PC-9 (cell line): ENCODE data around the gene MRM2. TPM values are rescaled to one million over a fixed set of nuclear protein-coding genes. Genes with fewer than 3 reads are reported as not detected.

ENCODE experiments used
- BruUV-seq: library from RNA; stranded (reverse); fragments of 400-500 nt; replicated peaks from 2 replicates; lab custom pipeline; 2021; lab: Mats Ljungman, UMichigan
- CTCF ChIA-PET: fragments of 300-600 bp; sonication (Branson Sonifier 250); formaldehyde crosslinking; loops from one replicate; lab custom pipeline; 2022; ENCODE audit warnings: antibody characterized with exemption; lab: Charles Lee
- POLR2A ChIA-PET: fragments of 300-600 bp; sonication (Branson Sonifier 250); formaldehyde crosslinking; loops from one replicate; lab custom pipeline; 2022; ENCODE audit warnings: antibody characterized with exemption; ENCODE audit not compliant: unreplicated experiment; lab: Charles Lee
- DNase-seq, 2 experiments: peaks; one replicate each; pipeline versions ENCODE4 v3.0.0 to v3.0.0-alpha.2; 2015 to 2022; ENCODE audit warnings: mixed read lengths in 1 of 2
- H2AFZ ChIP-seq: fragments of 200-600 bp; sonication (generic); 2 replicates; pipeline ENCODE4 v1.8.1; 2017; ENCODE audit warnings: antibody characterized with exemption
- H3F3A ChIP-seq: fragments of 200-600 bp; sonication (generic); 2 replicates; pipeline ENCODE4 v1.8.1; 2017; ENCODE audit warnings: antibody characterized with exemption, mild to moderate bottlenecking, low read depth; ENCODE audit not compliant: insufficient read depth
- H3K27ac ChIP-seq: fragments of 200-600 bp; sonication (generic); 2 replicates; pipeline ENCODE4 v1.6.1; 2016; ENCODE audit warnings: mixed run types
- H3K27me3 ChIP-seq: fragments of 200-600 bp; sonication (generic); 2 replicates; pipeline ENCODE4 v1.6.1; 2016; ENCODE audit warnings: low read depth, mixed run types; ENCODE audit not compliant: insufficient read depth
- H3K36me3 ChIP-seq: fragments of 200-600 bp; sonication (generic); 2 replicates; pipeline ENCODE4 v1.6.1; 2016; ENCODE audit warnings: low read depth, mixed run types
- H3K4me1 ChIP-seq: fragments of 200-600 bp; sonication (generic); replicated peaks from 2 replicates; pipeline ENCODE4 v1.6.1; 2016; ENCODE audit warnings: mixed run types; ENCODE audit not compliant: insufficient read depth
- H3K4me2 ChIP-seq: fragments of 200-600 bp; sonication (generic); 2 replicates; pipeline ENCODE4 v1.6.1; 2017; ENCODE audit warnings: mixed run types
- H3K4me3 ChIP-seq: fragments of 200-600 bp; sonication (generic); 2 replicates; pipeline ENCODE4 v1.6.1; 2016; ENCODE audit warnings: mixed run types
- H3K79me2 ChIP-seq: fragments of 200-600 bp; sonication (generic); 2 replicates; pipeline ENCODE4 v1.6.1; 2017; ENCODE audit warnings: low read depth, mixed run types
- H3K9me2 ChIP-seq: fragments of 200-600 bp; sonication (generic); 2 replicates; pipeline ENCODE4 v1.8.1; 2017; ENCODE audit warnings: mild to moderate bottlenecking; ENCODE audit not compliant: insufficient read depth
- H3K9me3 ChIP-seq: fragments of 200-600 bp; sonication (generic); 2 replicates; pipeline ENCODE4 v1.8.1; 2016; ENCODE audit warnings: low read depth; ENCODE audit not compliant: insufficient read depth
- H4K20me1 ChIP-seq: fragments of 200-600 bp; sonication (generic); 2 replicates; pipeline ENCODE4 v1.8.1; 2017; ENCODE audit not compliant: insufficient read depth
- CTCF ChIP-seq: fragments of 200-600 bp; sonication (generic); conservative IDR thresholded peaks from 2 replicates; pipeline ENCODE4 v1.6.1; 2017; ENCODE audit warnings: mixed run types, antibody characterized with exemption, mild to moderate bottlenecking, moderate library complexity
- EZH2 ChIP-seq: fragments of 200-600 bp; sonication (generic); IDR thresholded peaks from 2 replicates; pipeline ENCODE4 v1.8.0; 2017; ENCODE audit warnings: antibody characterized with exemption, low read depth
- intact Hi-C: fragments of 100-400 bp; cut with micrococcal nuclease; formaldehyde crosslinking; loops from one replicate; pipeline ENCODE4 v1.10.0; 2022; ENCODE audit not compliant: unreplicated experiment
- total RNA-seq: library from RNA; stranded (reverse); gene quantifications from 2 replicates; pipeline ENCODE4 v1.2.3, GENCODE V29; 2021

MRM2 gene
- total RNA-seq, 1 experiment from 2014 or later: 36.8 TPM

GRCh38 chr7:2220506-2220905, 21.5 kb downstream of the MRM2 start:
- Histone ChIP-seq H3K9me3 (no peaks in the 10 kb centered on the region), H2AFZ (no peak overlapping the region), H3K27ac (no peak overlapping the region), H3F3A (no peaks in the 10 kb centered on the region), H3K4me1 (no peaks in the 10 kb centered on the region), H3K79me2 (no peaks in the 10 kb centered on the region), H4K20me1 (peaks cover 8% of the 10 kb centered on the region; the same call in 1 of the 2 replicates), H3K4me2 (no peak overlapping the region), H3K4me3 (no peak overlapping the region), H3K27me3 (no peaks in the 10 kb centered on the region), H3K36me3 (peaks cover 11% of the 10 kb centered on the region), H3K9me2 (no peaks in the 10 kb centered on the region)
- no peak for DNase-seq
- TF ChIP-seq CTCF: no peak
- TF ChIP-seq EZH2: no peak
- POLR2A ChIA-PET: no interaction called here
- CTCF ChIA-PET: no interaction called here
- no TSS peak for BruUV-seq
- intact Hi-C loops: loop anchor here (10.0 kb wide), 1 partner anchor 304 kb away; no protein-coding TSS in a partner anchor

GRCh38 chr7:2220030-2220429, 22.0 kb downstream of the MRM2 start:
- H3F3A ChIP-seq: no peaks in the 10 kb centered on the region
- no TSS peak for BruUV-seq
- ChIA-PET POLR2A (no interaction called here), CTCF (no interaction called here)
- peaks cover 8% of the 10 kb centered on the region; the same call in 1 of the 2 replicates for H4K20me1 ChIP-seq
- no peak overlapping the region for H2AFZ ChIP-seq
- H3K4me1 ChIP-seq: no peaks in the 10 kb centered on the region
- H3K9me3 ChIP-seq: no peaks in the 10 kb centered on the region
- H3K36me3 ChIP-seq: peaks cover 13% of the 10 kb centered on the region
- no peak for DNase-seq
- H3K4me3 ChIP-seq: no peak overlapping the region
- no peaks in the 10 kb centered on the region for H3K27me3 ChIP-seq
- no peak for TF ChIP-seq CTCF
- TF ChIP-seq EZH2: no peak
- intact Hi-C loops: loop anchor here (10.0 kb wide), 1 partner anchor 305 kb away; no protein-coding TSS in a partner anchor
- H3K27ac ChIP-seq: no peak overlapping the region
- no peaks in the 10 kb centered on the region for H3K9me2 ChIP-seq
- no peak overlapping the region for H3K4me2 ChIP-seq
- H3K79me2 ChIP-seq: no peaks in the 10 kb centered on the region

GRCh38 chr7:2219606-2220005, 22.4 kb downstream of the MRM2 start:
- TF ChIP-seq CTCF (no peak), EZH2 (no peak)
- no TSS peak for BruUV-seq

More at GRCh38 chr7:2219606-2220005, 22.4 kb downstream of the MRM2 start:
- Histone ChIP-seq H3K9me3 (no peaks in the 10 kb centered on the region), H3K27ac (no peak overlapping the region), H3K4me3 (no peak overlapping the region), H3K27me3 (no peaks in the 10 kb centered on the region), H3K4me2 (no peak overlapping the region), H3K9me2 (no peaks in the 10 kb centered on the region), H3K36me3 (peaks cover 17% of the 10 kb centered on the region), H3K79me2 (no peaks in the 10 kb centered on the region), H3K4me1 (no peaks in the 10 kb centered on the region), H3F3A (no peaks in the 10 kb centered on the region), H4K20me1 (peaks cover 8% of the 10 kb centered on the region; the same call in 1 of the 2 replicates), H2AFZ (no peak overlapping the region)
- DNase-seq: no peak
- intact Hi-C loops: loop anchor here (10.0 kb wide), 1 partner anchor 305 kb away; no protein-coding TSS in a partner anchor
- ChIA-PET POLR2A (no interaction called here), CTCF (no interaction called here)
